GM13976 (cell line): ENCODE data around the gene ZBTB34.
"Not testable (repeated sequence)": the region's sequence is repeated elsewhere in the genome, so short reads cannot be mapped to it uniquely, and the experiment has no call there.

Experiments used
- DNase-seq: peaks from one replicate; pipeline ENCODE4 v3.0.0; 2012; ENCODE audit warnings: low spot score
- in situ Hi-C: fragments of 300-500 bp; cut with MboI; formaldehyde crosslinking; loops from one replicate; pipeline ENCODE4 v1.12.0; 2022; ENCODE audit warnings: low sequenced_read_pairs, mixed read lengths, inconsistent platforms; ENCODE audit not compliant: unreplicated experiment
- TF ChIP-seq, protein P1 (sequence below): IDR thresholded peaks from 2 replicates; pipeline ENCODE4 v1.5.1; 2012; ENCODE audit warnings: borderline replicate concordance, mild to moderate bottlenecking; ENCODE audit not compliant: insufficient read depth; ENCODE audit errors: extremely low read depth, missing control alignments, control extremely low read depth

ZBTB34 gene, protein sequence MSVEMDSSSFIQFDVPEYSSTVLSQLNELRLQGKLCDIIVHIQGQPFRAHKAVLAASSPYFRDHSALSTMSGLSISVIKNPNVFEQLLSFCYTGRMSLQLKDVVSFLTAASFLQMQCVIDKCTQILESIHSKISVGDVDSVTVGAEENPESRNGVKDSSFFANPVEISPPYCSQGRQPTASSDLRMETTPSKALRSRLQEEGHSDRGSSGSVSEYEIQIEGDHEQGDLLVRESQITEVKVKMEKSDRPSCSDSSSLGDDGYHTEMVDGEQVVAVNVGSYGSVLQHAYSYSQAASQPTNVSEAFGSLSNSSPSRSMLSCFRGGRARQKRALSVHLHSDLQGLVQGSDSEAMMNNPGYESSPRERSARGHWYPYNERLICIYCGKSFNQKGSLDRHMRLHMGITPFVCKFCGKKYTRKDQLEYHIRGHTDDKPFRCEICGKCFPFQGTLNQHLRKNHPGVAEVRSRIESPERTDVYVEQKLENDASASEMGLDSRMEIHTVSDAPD

DNA sequence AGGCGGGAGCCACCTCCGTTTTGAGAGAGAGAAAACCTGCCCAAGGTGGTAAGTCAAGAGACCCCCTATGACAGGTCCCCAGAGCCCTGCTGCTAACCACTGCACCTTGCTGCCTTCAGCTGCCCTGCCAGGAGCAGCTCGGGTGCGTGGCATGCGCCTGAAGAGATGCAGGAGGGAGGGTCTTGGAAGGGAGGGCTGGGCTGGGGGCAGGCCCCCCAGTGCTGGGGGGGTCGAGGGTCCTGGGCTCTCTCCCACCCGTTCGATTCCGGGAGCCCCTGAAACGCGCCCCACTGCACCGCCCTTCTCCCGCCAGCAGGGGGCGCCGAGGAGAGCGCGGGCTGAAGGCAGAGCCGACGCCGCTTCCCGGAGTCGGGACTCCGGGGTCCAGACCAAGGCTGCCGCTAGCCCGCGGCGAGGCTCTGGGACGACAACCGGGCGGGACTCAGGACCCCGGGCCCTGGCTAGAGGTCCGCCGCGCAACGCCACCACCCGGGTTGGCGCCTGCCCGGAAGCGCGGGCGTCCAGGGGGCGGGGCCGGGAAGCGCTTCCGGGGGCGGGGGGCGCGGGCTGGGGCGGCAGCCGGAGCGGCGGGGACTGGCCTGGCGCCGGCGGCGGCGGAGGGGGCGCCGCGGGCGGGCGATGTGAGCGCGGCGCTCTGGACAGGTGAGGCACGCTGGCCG lies at the start of gene ZBTB34:
Gene ZBTB34 (plus strand): TSS at position 563 of the 680 bp plus-strand sequence. CDS start 18,761 bp downstream, outside the sequence.
- TF ChIP-seq, protein P1, sequence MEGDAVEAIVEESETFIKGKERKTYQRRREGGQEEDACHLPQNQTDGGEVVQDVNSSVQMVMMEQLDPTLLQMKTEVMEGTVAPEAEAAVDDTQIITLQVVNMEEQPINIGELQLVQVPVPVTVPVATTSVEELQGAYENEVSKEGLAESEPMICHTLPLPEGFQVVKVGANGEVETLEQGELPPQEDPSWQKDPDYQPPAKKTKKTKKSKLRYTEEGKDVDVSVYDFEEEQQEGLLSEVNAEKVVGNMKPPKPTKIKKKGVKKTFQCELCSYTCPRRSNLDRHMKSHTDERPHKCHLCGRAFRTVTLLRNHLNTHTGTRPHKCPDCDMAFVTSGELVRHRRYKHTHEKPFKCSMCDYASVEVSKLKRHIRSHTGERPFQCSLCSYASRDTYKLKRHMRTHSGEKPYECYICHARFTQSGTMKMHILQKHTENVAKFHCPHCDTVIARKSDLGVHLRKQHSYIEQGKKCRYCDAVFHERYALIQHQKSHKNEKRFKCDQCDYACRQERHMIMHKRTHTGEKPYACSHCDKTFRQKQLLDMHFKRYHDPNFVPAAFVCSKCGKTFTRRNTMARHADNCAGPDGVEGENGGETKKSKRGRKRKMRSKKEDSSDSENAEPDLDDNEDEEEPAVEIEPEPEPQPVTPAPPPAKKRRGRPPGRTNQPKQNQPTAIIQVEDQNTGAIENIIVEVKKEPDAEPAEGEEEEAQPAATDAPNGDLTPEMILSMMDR = peak; percentile 97
- in situ Hi-C loops = no loop called here
- peak; percentile 89 for DNase-seq

DNA sequence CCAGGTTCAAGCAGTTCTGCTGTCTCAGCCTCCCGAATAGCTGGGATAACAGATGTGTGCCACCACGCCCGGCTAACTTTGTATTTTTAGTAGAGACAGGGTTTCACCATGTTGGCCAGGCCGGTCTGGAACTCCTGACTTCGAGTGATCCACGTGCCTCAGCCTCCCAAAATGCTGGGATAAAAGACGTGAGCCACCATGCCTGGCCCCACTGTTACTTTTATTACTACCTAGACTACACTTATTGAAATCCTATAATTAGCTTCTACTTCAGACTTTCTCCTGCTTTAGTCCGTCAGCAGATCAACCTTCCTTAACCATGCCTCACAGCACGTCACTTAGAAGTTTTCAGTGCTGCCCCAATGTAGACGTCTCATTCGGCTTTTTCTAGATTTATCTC lies 47.4 kb upstream of the ZBTB34 start:
- no peak for DNase-seq
- TF ChIP-seq, protein P1 = no peak
- in situ Hi-C loops = no loop called here

DNA sequence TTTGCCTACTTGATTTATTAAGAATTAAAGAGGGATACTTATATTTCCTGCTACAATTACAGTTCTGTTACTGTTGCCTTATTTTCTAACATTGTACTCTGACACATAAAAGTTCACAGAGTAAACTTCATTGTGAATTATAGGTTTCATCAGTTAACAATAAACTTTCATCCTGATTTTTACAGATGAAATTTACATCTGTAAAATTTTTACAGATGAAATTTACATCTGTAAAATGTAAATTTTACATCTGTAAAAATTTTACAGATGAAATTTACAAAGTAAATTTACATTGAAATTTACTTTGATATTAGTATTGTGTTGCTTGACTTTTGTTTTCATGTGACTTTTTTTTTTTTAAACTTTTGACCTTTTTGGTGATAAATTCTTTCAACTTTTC lies 46.3 kb upstream of the ZBTB34 start:
- TF ChIP-seq, protein P1 = no peak
- in situ Hi-C loops = no loop called here

DNA sequence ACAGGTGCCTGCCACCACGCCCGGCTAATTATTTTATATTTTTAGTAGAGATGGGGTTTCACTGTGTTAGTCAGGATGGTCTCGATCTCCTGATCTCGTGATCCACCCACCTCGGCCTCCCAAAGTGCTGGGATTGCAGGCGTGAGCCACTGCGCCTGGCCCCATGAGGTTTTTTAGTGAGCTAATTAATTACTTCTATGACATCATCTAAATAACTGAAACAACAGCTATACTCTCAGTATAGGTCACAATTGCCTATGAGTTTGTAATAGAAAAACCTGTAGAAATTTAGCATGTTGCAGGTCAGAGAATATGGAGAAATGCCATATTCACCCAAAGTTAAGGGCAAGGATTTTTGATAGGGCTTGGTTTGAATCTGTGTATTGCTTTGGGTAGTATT lies 42.8 kb upstream of the ZBTB34 start:
- DNase-seq, in situ Hi-C loops: not testable (repeated sequence)

More for the DNA sequence above, 46.3 kb upstream of the ZBTB34 start:
- no peak for DNase-seq

DNA sequence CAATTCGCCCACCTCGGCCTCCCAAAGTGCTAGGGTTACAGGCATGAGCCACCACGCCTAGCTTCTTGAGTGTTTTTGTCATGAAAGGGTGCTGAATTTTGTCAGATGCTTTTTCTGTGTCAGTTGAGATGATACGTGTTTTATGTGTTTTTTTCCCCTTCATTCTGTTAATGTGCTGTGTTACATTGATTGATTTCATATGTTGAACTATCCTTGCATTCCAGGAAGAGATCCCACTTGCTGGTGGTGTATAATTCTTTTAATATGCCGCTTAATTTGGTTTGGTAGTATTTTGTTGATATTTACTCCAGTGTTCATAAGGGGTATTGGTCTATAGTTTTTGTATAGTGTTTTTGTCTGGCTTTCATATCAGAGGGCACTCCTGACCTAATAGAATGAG lies 42.0 kb upstream of the ZBTB34 start:
- TF ChIP-seq, protein P1 = no peak
- in situ Hi-C loops = no loop called here
- no peak for DNase-seq

DNA sequence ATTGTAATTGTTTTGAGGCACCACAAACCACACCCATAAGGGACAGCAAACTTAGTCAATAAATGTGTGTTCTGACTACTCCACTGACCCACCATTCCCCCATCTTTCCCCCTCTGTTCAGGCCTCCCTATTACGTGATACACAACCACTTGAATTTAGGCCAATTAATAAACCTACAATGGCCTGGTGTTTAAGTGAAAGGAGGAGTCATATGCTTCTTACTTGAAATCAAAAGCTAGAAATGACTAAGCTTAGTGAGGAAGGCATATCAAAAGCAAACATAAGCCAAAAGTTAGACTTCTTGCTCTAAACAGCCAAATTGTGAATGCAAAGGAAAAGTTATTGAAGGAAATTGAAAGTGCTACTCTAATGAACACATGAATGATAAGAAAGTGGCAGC lies 41.0 kb upstream of the ZBTB34 start:
- in situ Hi-C loops = no loop called here

More for the DNA sequence above, 41.0 kb upstream of the ZBTB34 start:
- TF ChIP-seq, protein P1 = no peak
- no peak for DNase-seq
